HG02938 (cell line): ENCODE data around the gene PITPNC1.
"Not testable (repeated sequence)": the region's sequence is repeated elsewhere in the genome, so short reads cannot be mapped to it uniquely, and the experiment has no call there.

Experiments used
- ATAC-seq: cut with Tn5 transposase; IDR thresholded peaks from one replicate; pipeline ENCODE4 v1.9.1; 2021; ENCODE audit warnings: mild to moderate bottlenecking, moderate library complexity; ENCODE audit not compliant: unreplicated experiment

The PITPNC1 gene

DNA sequence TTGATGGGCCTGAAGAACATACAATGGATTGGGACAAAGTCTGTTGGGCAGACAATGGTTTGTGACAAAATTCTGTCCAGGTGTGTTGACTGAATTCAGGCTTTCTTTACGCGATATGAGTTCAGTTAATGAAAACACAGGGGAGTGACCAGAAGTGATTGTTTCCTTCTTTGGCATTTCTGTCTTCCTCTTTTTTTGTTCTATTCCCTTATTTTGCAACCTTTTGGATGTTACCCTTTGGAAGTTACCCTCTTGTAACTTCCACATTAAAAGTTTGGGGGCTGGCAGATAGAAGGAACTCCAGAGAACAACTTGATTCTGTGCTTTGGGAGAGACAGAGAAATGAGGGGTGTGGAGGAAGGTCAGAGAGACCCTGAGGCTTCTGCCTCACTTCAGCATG is 126.7 kb downstream of the PITPNC1 start:
- no peak for ATAC-seq

DNA sequence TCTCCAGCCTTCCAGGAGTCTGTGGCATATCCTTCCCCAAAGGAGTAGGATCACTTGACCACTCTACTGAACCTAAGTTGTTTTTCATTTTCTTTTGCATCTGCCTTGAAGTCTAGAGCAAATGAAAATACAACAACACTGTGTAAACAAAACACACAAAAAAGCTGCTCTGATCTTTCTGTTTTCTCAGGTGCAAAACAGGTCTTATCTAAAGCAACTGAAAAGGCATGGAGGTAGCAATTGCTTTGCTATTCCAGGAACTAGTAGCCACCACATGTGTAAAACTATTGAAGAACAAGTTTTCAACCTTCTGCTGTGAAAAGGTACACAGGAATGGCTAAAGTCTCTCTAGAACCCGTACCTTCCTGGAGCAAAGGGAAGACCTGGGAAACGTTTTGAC is 127.1 kb downstream of the PITPNC1 start:
- ATAC-seq = no peak

DNA sequence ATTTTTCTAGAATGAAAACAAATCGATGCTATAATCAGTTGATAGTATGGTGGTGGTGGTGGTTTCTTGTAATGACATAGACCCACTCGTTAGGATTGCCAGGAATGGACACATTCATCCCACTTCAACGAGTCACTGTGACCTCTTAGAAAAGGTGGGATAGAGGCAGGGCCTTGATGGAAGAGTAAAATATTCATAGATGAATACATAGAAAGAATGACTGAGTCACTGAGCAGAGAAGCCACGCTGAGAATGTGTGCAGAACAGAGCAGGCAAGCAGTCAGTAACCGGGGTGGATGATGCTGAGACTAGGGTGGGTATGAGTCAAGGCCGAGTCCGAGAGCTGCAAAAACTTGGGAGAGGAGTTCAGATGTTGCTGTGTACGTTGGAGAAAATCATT is 129.9 kb downstream of the PITPNC1 start:
- ATAC-seq = no peak

DNA sequence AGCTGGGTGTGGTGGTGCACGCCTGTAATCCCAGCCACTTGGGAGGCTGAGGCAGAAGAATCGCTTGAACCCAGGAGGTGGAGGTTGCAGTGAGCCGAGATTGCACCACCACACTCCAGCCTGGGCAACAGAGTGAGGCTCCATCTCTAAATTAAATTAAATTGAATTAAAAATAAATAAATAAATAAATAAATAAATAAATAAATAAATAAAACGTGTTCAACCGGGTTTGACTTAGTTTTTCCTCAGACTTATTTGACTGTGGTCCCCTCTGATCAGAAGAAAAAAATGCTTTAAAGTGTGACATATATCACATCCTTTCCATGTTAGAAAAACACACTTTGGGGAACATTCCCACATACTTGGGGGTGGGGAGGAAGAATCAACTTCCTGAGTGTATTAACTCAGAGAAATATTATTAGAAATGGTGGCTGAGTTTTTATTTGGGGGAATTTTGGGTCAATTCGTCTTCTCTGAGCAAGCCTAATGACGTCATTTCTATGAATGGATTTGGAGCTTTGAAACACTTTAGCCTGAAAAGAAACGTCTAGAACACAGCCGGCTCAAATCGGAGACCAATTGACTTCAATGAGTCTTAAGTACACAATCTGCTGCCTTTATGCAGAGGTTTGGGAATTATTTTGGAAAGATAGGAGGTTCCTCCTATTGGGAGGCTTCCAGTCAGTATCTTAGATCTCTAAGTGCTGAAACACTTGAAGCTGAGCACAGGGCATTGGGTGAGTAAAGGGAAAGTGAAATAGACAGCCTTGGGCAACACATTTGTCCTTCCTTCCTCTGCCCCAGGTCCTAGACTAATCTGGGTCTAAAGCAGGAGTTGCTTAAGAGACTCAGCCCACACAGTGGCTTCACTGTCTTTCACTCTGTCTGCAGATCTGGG is 132.6 kb downstream of the PITPNC1 start:
- no peak for ATAC-seq

DNA sequence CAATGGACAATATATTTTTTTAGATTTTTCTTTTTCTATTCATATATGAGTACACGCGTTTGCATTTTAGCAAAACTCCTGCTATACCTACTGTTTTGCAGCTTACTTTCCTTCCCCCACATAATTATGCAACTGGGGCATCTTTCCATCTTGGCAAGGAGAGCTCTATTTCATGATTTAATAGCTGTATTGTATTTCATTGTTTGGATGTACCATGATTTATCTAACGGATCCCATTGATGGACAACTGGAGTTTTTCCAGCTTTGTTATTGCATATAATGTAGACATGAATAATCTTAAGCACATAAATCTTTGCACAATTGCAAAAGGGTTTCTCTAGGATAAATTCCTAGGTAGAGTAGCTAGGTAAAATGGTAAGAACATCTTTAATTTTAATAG is 133.9 kb downstream of the PITPNC1 start:
- ATAC-seq = no peak

DNA sequence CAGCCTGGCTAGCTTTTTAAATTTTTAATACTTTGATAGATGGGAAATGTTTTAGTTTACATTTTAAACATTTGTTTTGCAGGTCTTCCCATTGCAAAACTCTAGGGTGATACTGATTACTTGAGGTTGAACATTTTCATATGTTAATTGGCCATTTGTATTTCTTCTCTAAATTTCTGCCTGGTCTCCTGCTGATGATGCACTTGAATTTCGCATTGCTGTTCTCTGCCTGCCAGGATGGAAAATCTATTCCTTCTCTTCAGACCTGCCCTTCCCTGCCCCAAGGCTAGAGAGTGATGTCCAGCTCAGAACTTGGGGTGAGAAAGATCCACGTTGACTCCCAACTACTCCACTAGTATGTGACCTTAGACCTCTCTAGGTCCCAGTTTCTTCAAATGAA is 134.7 kb downstream of the PITPNC1 start:
- no peak for ATAC-seq

DNA sequence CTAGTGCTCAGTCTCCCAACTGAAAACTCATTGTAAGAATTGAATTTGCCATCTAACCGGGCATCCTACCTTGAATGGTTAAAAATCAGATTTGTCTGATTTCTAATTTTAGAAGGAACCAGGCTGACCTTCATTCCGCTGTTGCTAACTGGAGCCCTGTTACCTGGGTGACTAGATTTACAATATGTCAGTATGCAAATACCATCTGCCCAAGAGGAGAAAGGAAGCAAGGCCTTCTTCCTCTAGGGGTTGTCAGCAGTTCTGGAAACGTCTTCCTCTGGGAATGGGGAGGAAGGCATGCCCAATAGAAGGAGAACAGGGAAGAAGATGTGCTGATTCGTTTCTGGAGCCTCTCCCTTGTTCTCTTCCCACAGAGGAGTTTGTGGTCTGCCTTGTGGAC is 137.9 kb downstream of the PITPNC1 start:
- ATAC-seq = peak; percentile 64

DNA sequence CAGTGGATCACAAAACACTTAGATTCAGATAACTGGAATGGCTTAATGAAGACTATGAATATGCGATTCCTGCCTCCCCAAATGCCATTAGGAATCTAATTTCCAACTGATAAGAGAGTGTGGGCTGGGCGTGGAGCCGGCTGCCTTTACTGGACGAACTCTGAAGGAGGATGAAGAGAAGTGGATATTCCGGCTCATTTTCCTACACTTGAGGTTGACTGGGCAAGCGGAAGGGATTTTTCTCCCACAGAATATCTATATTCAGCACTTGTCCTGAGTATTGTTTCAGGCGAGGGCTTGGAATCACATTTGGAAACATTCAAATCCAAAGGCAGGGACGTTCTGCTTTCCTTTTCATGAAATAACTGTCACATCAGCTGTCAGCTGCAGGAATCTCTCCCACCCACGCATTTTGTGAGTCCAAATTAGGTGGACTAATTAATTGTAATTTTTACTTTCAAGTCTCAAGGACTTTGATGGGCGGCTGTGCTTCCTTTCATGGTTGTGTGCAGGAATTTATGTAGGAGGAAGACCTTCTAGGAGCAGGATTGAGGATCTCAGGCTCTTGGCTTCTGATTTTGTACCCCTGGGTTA is 138.5 kb downstream of the PITPNC1 start:
- ATAC-seq = no peak

DNA sequence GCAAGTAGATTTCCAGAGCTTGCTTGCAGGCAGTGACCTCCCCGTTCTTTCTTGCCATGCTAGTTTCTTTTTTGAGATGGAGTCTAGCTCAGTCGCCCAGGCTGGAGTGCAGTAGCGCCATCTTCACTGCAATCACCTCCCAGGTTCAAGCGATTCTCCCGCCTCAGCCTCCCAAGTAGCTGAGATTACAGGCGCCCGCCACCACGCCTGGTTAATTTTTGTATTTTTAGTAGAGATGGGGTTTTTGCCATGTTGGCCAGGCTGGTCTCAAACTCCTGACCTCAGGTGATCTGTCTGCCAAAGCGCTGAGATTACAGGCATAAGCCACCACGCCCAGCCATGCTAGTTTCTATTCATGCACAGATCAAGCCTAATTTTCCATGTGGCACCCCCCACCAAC is 139.5 kb downstream of the PITPNC1 start:
- not testable (repeated sequence) for ATAC-seq

DNA sequence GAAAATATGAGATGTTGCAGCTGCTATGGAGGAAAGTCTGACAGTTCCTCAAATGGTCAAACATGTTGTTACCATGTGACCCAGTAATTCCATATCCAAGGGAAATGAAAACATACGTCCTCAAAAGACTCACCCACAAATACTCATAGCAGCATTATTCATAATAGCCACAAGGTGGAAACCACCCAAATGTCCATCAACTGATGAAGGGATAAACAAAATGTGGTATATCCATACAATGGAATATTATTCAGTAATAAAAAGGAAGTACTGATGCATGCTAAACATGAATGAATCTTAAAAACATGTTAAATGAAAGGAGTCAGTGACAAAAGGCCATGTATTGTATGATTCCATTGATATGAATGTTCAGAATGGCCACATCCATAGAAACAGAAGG is 140.2 kb downstream of the PITPNC1 start:
- ATAC-seq = no peak

DNA sequence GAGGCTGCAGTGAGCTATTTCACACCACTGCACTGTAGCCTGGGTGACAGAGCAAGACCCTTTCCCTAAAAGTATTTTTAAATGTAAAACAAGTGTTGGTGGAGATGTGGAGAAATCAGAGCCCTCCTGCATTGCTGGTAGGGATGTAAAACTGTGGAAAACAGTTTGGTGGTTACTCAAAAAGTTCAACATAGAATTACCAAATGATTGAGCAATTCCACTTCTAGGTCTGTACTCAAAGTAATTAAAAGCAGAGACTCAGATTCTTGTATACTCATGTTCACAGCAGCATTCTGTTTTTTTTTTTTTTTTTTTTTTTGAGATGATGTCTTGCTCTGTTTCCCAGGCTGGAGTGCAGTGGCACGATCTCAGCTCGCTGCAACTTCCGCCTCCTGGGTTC is 141.8 kb downstream of the PITPNC1 start:
- ATAC-seq = no peak

DNA sequence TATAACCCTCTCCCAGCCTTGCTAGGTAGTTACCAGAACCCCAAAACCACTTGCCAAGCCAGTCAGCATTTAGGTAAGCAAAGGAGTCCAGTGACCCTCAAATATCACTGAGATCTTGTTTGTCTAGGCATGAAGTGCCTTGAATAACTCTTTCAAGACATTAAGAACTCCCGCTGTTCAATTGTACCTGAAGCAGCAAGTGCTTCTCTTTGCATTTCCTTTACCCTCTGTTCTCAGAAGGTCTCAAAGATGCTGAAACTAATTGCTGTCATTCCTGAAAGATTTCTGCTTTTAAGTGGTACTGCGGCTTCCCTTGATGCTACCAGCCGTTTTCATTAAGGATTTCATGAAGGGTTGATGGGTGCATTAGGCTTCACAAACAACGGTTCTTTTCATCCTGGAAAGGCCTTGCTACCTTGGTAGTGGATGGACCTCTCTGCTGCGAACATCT is 142.7 kb downstream of the PITPNC1 start:
- no peak for ATAC-seq

DNA sequence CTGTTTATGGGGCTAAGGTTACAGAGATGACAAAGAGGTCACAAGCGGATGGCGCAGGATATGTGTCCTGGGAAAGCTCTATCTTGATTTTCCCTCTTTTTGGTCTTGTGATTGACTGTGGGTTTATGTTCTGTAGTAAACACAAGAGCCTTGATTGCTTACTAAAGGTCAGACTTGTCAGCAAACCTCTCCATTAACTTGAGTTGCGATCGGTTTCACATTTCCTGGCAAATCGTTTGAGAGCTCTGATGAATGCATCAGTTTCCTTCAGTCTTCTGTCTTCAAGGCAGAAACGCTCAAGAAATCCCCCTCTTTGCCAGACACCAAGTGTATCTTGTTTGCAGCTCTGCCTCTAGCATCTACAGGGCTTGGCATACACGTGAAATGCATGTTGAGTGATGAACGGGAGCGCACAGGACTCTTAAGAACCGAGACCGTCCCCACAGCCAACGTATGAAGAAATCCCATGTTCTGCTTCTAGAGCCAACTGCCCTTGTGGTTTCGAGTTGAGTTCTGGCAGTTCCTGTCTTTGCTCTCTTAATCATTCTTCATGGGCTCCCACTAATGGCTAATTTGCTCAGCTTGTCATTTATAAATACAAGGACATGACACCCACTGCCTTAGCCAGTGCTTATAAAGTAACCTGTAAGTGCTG is 143.3 kb downstream of the PITPNC1 start:
- peak; percentile 61 for ATAC-seq

DNA sequence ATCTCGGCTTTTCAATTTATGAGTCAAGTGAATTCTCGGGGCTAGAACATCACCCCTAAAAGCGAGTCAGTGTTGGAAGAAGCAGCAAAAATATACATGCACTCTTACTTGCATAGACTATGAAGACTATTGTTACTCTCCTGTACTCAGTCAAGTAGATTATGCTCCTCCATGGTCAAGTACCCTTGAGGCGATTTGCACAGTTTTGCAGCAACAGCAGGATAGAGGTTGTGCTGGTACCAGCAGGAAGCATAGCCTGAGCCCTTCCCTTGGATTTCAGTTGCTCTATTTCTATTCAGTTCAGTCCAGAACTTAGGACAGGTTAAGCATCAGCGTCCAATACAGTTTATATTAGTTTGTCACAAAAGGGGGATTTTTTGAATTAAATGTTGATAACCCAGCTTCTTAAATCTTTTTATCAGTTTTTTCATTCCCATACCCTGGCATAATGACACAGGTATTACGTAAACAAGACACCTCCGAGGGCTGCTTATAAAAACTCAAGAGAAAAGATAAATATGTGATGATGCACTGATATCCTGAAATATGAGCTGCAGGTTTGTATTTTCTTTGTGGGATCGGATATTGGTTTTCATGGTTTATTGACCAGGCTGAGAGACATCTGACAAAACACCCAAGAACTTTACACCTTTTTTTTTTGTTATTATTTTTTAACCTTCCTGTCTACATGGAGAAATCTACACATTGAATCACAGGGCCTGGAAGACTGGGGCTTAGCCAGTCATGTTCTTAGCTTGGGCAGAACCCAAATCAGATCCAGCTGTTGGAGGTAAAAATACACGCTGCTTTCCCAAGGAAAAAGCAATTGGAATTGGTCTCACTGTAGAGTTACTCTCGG is 144.1 kb downstream of the PITPNC1 start:
- no peak for ATAC-seq

DNA sequence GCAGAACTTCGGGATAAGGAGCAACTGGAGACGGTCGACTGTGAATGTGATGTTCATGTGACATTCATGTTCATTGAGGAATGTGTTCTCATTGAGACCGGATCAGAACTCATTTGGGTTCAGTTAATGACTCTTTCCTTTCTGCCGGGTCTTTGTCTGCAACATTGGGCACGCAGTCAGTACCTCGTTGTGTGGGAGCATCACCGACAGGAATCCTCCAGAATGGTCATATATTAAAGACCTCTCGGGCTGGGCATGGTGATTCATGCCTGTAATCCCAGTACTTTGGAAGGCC is 144.6 kb downstream of the PITPNC1 start:
- no peak for ATAC-seq

DNA sequence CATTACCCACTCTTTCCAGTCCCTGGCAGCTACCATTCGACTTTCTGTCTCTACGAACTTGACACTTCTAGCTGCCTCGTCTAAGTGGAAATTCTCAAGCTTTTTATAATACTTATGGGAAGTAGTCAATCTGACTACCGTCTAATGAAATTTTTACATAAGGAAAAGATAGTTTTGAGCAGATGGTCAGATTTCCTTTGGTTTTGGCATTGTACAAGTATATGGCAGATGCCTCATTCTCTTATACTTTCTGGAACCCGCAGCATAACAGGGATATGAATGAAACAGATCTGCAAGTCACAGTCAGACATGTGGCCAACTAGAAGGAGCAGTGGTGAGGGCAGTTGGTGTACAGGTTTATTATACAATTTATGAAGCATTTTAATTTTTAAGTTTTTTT is 146.0 kb downstream of the PITPNC1 start:
- ATAC-seq = no peak

DNA sequence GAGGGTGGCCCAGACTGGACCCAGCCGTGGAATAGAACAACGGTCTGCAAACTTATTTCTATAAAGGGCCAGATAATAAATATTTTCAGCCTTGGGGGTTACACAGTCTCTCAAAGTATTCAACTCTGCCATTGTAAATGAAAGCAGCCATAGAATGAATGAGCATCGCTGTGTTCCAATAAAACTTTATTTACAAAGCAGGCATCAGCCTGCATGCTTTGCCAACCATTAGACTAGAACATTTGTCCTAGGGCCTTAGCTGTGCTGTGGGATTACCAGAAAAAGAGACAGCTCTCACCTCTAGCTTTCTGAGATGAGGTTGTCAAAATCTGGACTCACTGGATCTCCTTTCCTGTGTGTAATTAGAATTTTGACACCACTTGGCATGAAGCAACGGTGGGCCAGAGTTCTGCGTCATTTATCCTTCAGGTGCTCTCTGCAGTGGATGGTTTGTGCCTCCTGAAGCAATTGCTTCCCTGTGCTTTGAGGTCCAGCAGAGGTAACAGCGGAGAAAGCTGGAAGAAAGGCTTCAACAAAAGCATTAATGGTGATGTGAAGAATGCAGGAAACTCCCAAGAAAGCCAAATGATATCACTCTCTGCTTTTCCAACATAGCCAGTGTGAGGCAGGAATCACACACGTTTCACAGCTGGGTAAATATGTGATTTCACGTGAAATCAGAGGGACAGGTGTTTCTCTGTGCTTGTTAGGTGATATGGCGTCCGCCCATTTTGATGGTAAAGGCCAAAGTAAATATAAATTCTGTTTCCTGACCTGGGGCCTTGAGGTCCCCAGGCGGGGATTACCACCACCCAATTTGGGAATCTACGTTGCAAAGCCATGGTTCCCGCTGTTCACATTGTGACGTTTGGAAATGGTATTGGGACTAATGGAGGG is 148.4 kb downstream of the PITPNC1 start:
- no peak for ATAC-seq

DNA sequence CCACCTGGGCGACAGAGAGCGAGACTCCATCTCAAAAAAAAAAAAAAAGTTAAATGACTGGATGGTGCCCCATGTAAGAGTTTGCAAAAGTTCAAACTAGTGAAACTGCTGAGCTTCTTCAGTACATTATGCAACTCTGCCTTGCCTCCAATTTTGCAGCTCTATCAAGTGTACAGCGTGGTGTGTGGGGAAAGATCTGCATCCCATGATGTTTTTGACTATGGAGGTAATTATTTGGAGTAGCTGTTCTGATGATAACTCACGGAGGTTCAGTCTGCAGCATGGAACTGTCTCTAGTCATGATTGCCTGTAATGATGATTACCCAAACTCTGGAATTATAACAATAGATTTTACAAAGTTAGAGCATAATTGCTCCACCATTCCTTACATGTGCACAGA is 149.6 kb downstream of the PITPNC1 start:
- no peak for ATAC-seq

DNA sequence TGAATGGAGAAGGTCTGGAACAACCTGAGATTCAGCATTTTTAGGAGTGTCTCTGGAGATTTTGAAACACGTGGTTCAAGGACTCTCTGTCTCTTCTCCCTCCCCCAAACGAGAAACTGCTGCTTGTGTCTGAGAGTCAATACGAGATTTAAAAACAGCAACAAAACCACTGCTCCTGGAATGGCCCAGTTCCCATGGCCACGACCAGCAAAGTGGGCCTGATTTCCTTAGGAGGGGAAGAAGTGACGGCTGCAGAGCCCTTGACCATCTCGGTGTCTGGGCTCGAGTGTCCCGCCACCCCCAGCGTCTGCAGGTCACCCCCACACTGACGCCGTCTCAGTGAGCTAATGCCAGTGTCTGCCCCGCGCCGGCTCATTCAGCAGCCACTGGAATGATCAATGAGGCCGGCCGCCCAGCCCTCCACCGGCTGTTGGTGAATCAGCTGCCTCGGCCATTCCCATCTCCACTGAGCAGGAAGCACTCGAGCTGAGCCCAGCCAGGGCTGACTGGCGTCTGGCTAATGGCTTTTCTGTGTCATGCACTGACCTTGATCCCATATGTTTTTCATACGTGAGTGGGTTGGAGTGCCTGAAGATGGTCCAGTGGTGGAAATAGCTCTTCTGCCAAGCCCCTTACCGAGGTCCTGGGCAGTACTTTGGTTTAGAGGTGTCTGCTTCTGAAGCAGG is 151.8 kb downstream of the PITPNC1 start:
- no peak for ATAC-seq

DNA sequence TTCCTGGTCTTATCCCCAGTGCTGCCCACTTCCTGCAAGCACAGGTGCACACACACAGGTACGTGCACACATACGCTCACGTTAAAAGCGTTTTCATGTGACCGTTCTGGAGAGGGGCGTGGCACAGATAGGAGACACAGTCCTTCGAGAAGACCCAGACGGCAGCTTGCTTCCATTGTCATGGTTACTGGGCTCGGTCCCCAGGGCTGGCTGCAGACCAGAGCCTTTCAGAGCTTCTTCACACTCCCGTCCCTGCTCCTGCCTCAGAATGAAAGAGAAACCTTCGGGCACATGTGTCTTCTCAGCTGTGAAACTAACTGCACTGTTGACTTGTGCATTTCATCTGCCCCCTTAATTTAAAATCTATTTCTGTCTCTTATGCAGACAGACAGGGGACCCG is 154.2 kb downstream of the PITPNC1 start:
- peak; percentile 89 for ATAC-seq
